Urothelium cell line (cell line): Measurements from ENCODE around the gene VCP.
"Not testable (repeated sequence)": the region's sequence is repeated elsewhere in the genome, so short reads cannot be mapped to it uniquely, and the experiment has no call there.

Source experiments
- DNase-seq: peaks from one replicate; pipeline ENCODE4 v3.0.0; 2011; ENCODE audit warnings: low spot score, mixed read lengths
- FAIRE-seq: peaks from 2 replicates; lab custom pipeline; 2011; peaks lifted over from hg19 to GRCh38; lab: Jason Lieb, UNC

The VCP gene

DNA sequence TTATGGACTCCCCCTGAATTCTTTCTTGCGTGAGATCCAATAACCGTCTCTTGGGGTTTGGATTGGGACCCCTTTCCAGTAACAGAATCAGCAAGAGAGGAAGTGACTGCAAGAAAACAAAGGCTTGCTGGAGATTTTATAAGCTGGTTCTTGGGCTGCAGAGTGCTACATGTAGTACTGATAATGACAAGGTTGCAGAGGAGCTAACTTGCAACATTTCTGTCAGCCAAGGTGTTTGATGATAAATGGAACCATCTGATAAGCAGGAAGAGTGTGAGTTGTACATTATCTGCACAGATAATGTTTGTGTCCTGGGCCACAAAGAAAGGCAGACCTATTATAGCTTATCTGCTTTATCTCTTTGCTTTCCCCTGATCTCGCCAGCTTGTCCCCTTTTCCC is 45.8 kb downstream of the VCP start:
- DNase-seq (no peak), FAIRE-seq (no peak)

GRCh38 chr9:35023443-35023842 is 49.0 kb downstream of the VCP start:
- DNase-seq, FAIRE-seq: not testable (repeated sequence)

DNA sequence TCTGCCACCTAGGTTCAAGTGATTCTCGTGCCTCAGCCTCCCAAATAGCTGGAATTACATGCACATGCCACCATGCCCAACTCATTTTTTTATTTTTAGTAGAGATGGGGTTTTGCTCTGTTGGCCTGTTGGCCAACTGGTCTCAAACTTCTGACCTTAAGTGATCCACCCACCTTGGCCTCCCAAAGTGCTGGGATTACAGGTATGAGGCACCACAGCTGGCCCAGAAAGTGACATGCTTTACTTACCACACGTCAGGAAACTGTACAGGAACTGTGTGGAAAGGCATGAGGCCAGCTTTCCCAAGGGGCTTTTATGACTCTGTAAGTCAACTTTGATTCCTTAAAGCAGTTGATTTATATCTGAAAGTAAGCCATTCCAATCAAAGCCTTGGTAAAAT is 57.9 kb downstream of the VCP start:
- FAIRE-seq, result no peak
- no peak for DNase-seq

GRCh38 chr9:35010351-35010958 is 62.0 kb downstream of the VCP start:
- DNase-seq (no peak), FAIRE-seq (no peak)
